MM.1S (cell line): Measurements from ENCODE around the gene SEMA3E.

ENCODE experiments used
- EZH2 ChIP-seq: fragments of 300-600 bp; sonication (generic); optimal IDR thresholded peaks from 2 replicates; pipeline ENCODE3; 2017; ENCODE audit warnings: low read depth, mild to moderate bottlenecking, antibody characterized with exemption, low read length, mixed read lengths
- TF ChIP-seq, protein P1 (sequence below): fragments of 300-600 bp; sonication (generic); IDR thresholded peaks from 2 replicates; pipeline ENCODE4 v1.5.1; 2016; ENCODE audit warnings: antibody characterized with exemption, low read length, mixed read lengths

DNA sequence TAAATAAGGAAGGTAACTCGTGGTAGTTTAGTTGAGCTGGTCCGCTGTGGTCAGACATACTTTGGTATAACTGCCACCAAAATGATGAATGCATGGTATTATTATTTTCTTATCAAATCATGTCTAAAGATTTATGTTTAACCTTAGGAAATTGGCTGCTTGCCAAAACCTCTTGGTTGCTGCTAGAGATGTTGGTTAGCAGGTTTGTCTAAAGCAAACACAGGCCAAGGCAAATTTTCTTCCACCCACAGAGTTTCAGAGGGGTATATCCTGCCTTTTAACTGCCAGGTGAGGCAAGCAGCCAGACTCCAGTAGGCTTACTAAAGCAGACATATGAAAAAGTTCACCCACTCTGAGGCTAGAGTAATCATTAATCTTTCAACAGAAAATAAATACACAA lies 101.4 kb downstream of the SEMA3E start:
- TF ChIP-seq, protein P1, sequence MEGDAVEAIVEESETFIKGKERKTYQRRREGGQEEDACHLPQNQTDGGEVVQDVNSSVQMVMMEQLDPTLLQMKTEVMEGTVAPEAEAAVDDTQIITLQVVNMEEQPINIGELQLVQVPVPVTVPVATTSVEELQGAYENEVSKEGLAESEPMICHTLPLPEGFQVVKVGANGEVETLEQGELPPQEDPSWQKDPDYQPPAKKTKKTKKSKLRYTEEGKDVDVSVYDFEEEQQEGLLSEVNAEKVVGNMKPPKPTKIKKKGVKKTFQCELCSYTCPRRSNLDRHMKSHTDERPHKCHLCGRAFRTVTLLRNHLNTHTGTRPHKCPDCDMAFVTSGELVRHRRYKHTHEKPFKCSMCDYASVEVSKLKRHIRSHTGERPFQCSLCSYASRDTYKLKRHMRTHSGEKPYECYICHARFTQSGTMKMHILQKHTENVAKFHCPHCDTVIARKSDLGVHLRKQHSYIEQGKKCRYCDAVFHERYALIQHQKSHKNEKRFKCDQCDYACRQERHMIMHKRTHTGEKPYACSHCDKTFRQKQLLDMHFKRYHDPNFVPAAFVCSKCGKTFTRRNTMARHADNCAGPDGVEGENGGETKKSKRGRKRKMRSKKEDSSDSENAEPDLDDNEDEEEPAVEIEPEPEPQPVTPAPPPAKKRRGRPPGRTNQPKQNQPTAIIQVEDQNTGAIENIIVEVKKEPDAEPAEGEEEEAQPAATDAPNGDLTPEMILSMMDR: no peak
- TF ChIP-seq EZH2: no peak
